Measurements from ENCODE around the gene PBLD. TPM values are rescaled to one million over a fixed set of nuclear protein-coding genes. Genes with fewer than 3 reads are reported as not detected.

Gene PBLD
- 4.7 and 5.2 TPM in 2 replicates for total RNA-seq

- no peak for DNase-seq (ENCODE audit: extremely low read depth, low read depth, low spot score)
Observed at GRCh38 chr10:68332259-68333057, at the start of gene PBLD. TSS of gene PBLD (minus strand) at chr10:68332928. CDS start at chr10:68306844, 26,084 bp downstream.

GRCh38 chr10:68371604-68372003, 38.9 kb upstream of the PBLD start:
- DNase-seq (ENCODE audit: extremely low read depth, low read depth, low spot score), result no peak

- DNase-seq (ENCODE audit: extremely low read depth, low read depth, low spot score), result no peak
Observed at GRCh38 chr10:68367121-68367520, 34.4 kb upstream of the PBLD start.

GRCh38 chr10:68366600-68366999, 33.9 kb upstream of the PBLD start:
- no peak for DNase-seq (ENCODE audit: extremely low read depth, low read depth, low spot score)

GRCh38 chr10:68365611-68366010, 32.9 kb upstream of the PBLD start:
- DNase-seq (ENCODE audit: extremely low read depth, low read depth, low spot score), result no peak

GRCh38 chr10:68364101-68364886, 31.6 kb upstream of the PBLD start:
- no peak for DNase-seq (ENCODE audit: extremely low read depth, low read depth, low spot score)

- DNase-seq (ENCODE audit: extremely low read depth, low read depth, low spot score), result no peak
Observed at GRCh38 chr10:68362590-68362989, 29.9 kb upstream of the PBLD start.

- no peak for DNase-seq (ENCODE audit: extremely low read depth, low read depth, low spot score)
Observed at GRCh38 chr10:68359189-68359588, 26.5 kb upstream of the PBLD start.

GRCh38 chr10:68353537-68353936, 20.8 kb upstream of the PBLD start:
- no peak for DNase-seq (ENCODE audit: extremely low read depth, low read depth, low spot score)

GRCh38 chr10:68348265-68348741, 15.6 kb upstream of the PBLD start:
- DNase-seq (ENCODE audit: extremely low read depth, low read depth, low spot score), result no peak

- no peak for DNase-seq (ENCODE audit: extremely low read depth, low read depth, low spot score)
Observed at GRCh38 chr10:68346774-68347173, 14.0 kb upstream of the PBLD start.

- no peak for DNase-seq (ENCODE audit: extremely low read depth, low read depth, low spot score)
Observed at GRCh38 chr10:68345621-68346020, 12.9 kb upstream of the PBLD start.

- no peak for DNase-seq (ENCODE audit: extremely low read depth, low read depth, low spot score)
Observed at GRCh38 chr10:68342909-68343516, 10.3 kb upstream of the PBLD start.

GRCh38 chr10:68340358-68341080, 7.8 kb upstream of the PBLD start:
- no peak for DNase-seq (ENCODE audit: extremely low read depth, low read depth, low spot score)

- no peak for DNase-seq (ENCODE audit: extremely low read depth, low read depth, low spot score)
Observed at GRCh38 chr10:68336754-68337351, 4.1 kb upstream of the PBLD start.

- DNase-seq (ENCODE audit: extremely low read depth, low read depth, low spot score), result no peak
Observed at GRCh38 chr10:68334672-68335467, 2.1 kb upstream of the PBLD start.

GRCh38 chr10:68333440-68334431, 1.0 kb upstream of the PBLD start:
- DNase-seq (ENCODE audit: extremely low read depth, low read depth, low spot score), result no peak

- no peak for DNase-seq (ENCODE audit: extremely low read depth, low read depth, low spot score)
Observed at GRCh38 chr10:68333058-68333395, 299 bp upstream of the PBLD start.
